NCI-H1417 treated with DMSO at 0.1 percent for 48 hours (cell line): ENCODE data around the gene TIPIN.
A peak's percentile ranks its signal among the peaks of the same experiment; 100 is the strongest.

Source experiments
- DNase-seq: peaks from one replicate; lab custom pipeline; 2025; lab: John Stamatoyannopoulos, UW

The TIPIN gene

GRCh38 chr15:66302489-66303278, 53.8 kb downstream of the TIPIN start:
- DNase-seq: no peak

GRCh38 chr15:66298803-66299251, 57.7 kb downstream of the TIPIN start:
- no peak for DNase-seq

- DNase-seq: no peak
Measured at GRCh38 chr15:66296186-66296585, 60.3 kb downstream of the TIPIN start.

GRCh38 chr15:66294932-66295235, 61.6 kb downstream of the TIPIN start:
- DNase-seq: no peak

- DNase-seq: peak; percentile 11
Measured at GRCh38 chr15:66294157-66294931, 62.1 kb downstream of the TIPIN start.

- peak; percentile 57 for DNase-seq
Measured at GRCh38 chr15:66293419-66294156, 62.9 kb downstream of the TIPIN start, which contains the start of gene DIS3L. Gene DIS3L, plus strand, starts transcription at chr15:66293568. Its CDS starts 29 bp downstream, at chr15:66293597.

- DNase-seq: peak; percentile 57
Measured at GRCh38 chr15:66292571-66293418, 63.7 kb downstream of the TIPIN start.

- no peak for DNase-seq
Measured at GRCh38 chr15:66291816-66292570, 64.5 kb downstream of the TIPIN start.

- no peak for DNase-seq
Measured at GRCh38 chr15:66290518-66290917, 66.0 kb downstream of the TIPIN start.

- DNase-seq: no peak
Measured at GRCh38 chr15:66290007-66290406, 66.5 kb downstream of the TIPIN start.

GRCh38 chr15:66288551-66289185, 67.8 kb downstream of the TIPIN start:
- DNase-seq: no peak

- DNase-seq: no peak
Measured at GRCh38 chr15:66288093-66288492, 68.4 kb downstream of the TIPIN start.

- DNase-seq: peak; percentile 28
Measured at GRCh38 chr15:66287461-66288057, 68.9 kb downstream of the TIPIN start.
